GM12872 (cell line): ENCODE data around the gene CFAP46.

Source experiments
- TF ChIP-seq, protein P1 (sequence below): IDR thresholded peaks from 3 replicates; pipeline ENCODE4 v1.5.1; 2011; ENCODE audit warnings: low read depth, mild to moderate bottlenecking, low read length, moderate library complexity; ENCODE audit not compliant: insufficient read depth

CFAP46 gene

GRCh38 chr10:132977076-132977475 lies 34.7 kb upstream of the CFAP46 start:
- TF ChIP-seq, protein P1, sequence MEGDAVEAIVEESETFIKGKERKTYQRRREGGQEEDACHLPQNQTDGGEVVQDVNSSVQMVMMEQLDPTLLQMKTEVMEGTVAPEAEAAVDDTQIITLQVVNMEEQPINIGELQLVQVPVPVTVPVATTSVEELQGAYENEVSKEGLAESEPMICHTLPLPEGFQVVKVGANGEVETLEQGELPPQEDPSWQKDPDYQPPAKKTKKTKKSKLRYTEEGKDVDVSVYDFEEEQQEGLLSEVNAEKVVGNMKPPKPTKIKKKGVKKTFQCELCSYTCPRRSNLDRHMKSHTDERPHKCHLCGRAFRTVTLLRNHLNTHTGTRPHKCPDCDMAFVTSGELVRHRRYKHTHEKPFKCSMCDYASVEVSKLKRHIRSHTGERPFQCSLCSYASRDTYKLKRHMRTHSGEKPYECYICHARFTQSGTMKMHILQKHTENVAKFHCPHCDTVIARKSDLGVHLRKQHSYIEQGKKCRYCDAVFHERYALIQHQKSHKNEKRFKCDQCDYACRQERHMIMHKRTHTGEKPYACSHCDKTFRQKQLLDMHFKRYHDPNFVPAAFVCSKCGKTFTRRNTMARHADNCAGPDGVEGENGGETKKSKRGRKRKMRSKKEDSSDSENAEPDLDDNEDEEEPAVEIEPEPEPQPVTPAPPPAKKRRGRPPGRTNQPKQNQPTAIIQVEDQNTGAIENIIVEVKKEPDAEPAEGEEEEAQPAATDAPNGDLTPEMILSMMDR: no peak

GRCh38 chr10:132975831-132976682 lies 33.7 kb upstream of the CFAP46 start:
- TF ChIP-seq, protein P1: no peak

DNA sequence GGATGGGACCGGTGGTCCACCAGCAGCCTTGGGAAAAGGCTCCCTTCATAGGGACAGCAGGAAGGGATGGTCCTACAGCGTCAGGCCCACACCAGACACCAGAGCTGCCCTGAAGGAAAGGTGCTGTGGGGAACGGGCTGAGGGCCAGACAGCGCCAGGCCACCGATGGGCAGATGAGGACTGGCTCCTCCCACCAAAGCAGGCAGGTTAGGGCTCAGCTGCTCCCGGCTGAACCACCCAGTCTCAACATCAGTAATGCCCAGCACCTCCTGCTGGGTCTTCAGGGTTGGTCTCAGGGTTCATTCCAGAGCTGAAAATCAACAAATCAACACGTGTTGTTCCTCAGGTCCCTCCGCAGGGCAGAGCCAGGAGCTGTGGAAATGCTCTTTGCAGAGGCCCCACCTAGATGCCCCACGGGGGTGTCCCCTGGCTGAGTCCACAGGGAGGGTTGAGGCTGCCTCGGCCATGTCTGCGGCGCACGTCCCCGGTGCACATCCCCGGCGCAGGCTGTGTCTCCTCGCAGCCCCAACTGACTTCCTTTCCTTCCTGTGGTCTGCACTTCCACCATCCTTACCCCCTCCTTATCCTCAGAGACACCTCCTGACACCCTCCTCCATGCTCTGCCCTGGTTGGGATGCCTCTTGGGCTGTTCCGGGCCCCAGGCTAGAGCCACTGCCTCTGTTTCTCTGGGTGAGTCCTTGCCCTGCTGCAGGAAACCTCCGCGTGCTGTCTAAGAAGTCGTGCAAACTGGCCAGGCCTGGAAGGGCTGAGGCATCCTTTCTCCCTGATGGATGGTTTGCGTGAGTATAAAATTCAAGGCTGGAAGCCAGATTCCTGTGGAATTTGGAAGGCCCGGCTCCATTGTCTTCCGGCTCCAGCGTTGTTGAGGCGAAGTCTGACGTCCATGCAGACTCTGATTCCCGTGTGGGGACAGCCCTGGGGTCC lies 32.8 kb upstream of the CFAP46 start:
- TF ChIP-seq, protein P1: no peak

DNA sequence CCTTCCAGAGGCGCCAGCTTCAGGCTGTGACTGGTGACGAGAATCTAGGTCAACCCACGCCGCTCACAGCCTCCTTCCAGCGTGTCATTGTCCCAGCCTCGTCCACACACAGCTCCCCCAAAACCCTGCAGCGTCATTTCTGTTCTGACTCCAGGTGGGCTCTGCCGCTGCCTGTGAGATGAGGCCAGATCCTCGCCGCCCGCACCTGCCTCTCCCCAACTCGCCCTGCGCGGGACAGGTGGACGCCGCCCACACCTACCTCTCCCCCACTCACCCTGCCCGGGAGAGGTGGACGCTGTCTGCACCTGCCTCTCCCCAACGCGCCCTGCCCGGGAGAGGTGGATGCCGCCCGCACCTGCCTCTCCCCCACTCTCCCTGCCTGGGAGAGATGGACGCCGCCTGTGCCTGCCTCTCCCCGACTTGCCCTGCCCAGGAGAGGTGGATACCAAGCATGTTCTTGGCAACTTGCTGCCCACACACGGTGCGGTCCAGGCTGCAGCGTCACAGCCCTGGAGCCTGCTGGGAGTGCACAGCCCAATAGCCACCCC lies 32.0 kb upstream of the CFAP46 start:
- TF ChIP-seq, protein P1: no peak

- TF ChIP-seq, protein P1: no peak
Observed at GRCh38 chr10:132973903-132974241, 31.5 kb upstream of the CFAP46 start.

DNA sequence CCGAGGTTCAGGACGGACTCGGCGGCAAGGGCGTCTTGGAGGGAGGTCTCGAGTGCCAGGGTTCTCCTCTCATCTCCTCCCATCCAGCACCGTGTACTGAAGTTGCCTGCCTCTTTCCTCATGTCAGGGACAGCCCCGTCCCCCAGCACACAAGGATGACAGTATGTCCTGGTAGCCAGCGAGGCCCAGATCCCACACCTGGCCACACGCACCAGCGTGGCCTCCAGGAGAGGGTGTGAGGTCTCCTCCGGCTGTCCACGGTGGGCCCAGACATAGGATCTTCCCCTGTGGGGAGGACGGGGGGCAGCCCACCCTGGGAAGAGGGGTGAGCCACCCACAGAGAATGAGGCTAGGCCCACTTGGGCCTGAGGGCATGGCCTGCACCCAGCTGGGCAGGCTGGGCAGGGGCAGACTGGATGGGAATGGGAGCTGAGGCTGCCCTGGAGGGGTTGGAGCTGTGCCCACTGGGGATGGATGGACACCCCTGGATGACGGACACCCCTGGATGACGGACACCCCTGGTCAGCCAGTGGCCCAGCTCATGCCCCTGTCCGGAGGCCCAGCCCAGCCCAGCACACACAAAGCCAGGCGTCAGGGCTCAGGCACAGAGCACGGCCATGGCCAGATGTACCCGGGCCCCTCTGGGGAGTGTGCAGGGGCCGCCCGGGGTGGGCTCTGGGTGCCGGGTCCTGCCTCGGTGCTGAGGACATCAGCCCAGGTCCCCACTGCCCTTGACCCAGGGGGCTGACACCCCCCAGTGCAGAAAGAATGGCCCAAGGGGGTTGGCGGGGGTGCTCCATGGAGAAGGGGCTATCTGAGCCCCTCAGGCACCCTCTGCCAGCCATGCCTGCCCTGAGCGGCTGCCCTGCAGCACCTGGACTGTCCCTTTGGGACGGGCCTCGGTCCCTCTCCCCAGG lies 30.9 kb upstream of the CFAP46 start:
- TF ChIP-seq, protein P1: no peak
